ENCODE measurements around the gene SLC6A8.
"Not testable (repeated sequence)": the region's sequence is repeated elsewhere in the genome, so short reads cannot be mapped to it uniquely, and the experiment has no call there.

Gene SLC6A8

DNA sequence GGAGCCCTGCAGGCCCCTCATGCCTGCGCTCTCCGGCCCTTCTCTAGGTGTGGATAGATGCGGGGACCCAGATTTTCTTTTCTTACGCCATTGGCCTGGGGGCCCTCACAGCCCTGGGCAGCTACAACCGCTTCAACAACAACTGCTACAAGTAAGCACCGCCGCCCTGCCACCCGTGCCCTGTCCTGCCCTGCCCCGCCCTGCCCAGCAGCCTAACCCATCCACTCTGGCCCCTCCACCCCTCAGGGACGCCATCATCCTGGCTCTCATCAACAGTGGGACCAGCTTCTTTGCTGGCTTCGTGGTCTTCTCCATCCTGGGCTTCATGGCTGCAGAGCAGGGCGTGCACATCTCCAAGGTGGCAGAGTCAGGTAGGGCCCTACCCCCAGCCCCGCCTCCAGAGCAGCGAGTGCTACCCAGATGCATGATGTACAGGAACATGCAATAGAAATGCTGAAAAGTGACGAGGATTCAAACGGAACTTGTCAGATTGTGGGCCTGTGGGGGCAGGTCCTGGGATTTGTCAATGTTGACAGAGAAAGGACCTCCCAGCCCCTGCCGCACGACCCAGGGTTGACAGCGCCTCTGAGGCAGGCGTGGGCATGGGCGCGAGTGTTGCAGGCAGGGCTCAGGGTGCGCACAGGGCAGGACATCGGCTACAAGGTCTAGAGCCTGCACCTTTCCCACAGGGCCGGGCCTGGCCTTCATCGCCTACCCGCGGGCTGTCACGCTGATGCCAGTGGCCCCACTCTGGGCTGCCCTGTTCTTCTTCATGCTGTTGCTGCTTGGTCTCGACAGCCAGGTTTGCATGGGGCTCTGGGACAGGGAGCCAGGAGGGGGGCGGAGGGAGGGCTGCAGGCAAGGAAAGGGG lies 5.7 kb downstream of the SLC6A8 start:
- no peak for DNase-seq (ENCODE audit: low spot score)

DNA sequence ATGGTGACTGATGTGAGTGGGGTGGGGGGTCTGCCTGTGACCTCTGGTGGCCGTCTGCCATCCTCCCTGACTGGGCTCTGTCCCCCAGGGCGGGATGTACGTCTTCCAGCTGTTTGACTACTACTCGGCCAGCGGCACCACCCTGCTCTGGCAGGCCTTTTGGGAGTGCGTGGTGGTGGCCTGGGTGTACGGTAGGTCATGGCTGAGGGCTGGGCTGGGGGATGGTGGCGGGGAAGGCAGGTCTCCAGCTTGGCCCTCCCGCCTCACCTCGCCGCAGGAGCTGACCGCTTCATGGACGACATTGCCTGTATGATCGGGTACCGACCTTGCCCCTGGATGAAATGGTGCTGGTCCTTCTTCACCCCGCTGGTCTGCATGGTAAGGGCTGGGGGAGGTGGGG lies 6.5 kb downstream of the SLC6A8 start:
- DNase-seq (ENCODE audit: low spot score), result not testable (repeated sequence)

DNA sequence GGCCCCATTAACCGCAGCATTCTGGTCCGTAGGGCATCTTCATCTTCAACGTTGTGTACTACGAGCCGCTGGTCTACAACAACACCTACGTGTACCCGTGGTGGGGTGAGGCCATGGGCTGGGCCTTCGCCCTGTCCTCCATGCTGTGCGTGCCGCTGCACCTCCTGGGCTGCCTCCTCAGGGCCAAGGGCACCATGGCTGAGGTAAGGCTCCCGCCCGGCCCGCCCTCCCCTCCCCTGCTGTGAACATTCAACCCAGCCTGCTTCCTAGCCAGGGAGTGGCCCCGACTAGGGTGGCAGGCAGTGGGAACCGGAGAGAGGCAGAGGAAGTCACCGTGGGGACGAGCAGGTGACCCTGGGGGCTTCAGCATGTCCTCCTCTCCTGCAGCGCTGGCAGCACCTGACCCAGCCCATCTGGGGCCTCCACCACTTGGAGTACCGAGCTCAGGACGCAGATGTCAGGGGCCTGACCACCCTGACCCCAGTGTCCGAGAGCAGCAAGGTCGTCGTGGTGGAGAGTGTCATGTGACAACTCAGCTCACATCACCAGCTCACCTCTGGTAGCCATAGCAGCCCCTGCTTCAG lies 7.1 kb downstream of the SLC6A8 start:
- no peak for DNase-seq (ENCODE audit: low spot score)

DNA sequence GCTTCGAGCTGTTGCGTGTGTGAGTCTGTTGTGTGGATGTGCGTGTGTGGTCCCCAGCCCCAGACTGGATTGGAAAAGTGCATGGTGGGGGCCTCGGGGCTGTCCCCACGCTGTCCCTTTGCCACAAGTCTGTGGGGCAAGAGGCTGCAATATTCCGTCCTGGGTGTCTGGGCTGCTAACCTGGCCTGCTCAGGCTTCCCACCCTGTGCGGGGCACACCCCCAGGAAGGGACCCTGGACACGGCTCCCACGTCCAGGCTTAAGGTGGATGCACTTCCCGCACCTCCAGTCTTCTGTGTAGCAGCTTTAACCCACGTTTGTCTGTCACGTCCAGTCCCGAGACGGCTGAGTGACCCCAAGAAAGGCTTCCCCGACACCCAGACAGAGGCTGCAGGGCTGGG lies 8.4 kb downstream of the SLC6A8 start:
- no peak for DNase-seq (ENCODE audit: low spot score)

DNA sequence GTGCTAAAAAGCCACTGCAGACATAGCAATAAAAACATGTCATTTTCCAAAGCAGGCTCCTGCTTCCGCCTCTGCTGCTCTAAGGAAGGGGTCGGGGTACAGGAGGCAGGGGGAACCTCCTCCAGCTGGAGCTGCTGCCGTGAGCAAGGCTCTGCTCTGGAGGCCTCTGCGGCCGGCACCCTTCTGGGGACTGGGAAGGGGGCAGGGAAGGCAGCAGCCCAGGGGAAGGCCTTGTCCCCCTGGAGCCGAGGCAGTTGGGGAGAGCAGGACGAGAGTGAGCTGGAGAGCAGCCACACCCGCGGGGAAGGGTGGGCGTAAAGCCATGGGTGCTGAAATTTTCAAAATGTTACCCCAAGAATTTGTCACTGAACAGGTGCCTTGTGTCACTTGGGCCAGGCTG lies 8.8 kb downstream of the SLC6A8 start:
- not testable (repeated sequence) for DNase-seq (ENCODE audit: low spot score)

DNA sequence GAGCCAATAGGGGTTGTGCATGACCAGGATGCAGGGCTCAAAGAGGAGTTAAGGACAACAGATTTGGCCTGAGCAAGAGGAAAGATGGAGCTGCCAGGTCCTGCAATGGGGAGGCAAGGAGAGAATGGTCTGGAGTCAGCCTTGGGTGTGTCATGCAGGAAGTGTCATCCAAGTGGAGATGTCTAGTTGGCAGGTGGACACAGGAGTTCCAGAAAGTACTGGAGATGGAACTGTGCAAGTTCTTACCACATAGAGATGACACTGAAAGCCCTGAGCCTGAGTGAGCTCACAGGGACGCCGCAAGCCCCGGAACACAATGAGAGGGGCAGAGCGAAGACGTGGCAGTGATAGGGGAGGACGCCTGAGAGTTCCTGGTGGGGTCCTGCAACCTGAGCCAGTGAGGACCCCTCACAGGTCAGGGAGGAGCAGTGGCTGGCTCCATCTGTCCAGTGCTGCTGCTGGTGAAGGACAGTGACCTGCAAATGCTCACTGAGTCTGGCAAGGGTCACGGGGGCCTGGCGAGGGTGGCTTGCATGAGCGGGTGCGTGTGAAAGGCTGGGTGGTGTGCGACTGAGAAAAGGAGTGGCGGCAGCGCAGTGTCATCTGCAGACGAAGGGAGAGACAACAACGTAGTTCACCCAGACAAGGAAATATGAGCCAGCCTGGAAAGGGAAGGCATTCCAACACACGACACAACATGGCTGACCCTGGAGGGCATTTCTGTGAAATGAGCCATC lies 9.4 kb downstream of the SLC6A8 start:
- not testable (repeated sequence) for DNase-seq (ENCODE audit: low spot score)

DNA sequence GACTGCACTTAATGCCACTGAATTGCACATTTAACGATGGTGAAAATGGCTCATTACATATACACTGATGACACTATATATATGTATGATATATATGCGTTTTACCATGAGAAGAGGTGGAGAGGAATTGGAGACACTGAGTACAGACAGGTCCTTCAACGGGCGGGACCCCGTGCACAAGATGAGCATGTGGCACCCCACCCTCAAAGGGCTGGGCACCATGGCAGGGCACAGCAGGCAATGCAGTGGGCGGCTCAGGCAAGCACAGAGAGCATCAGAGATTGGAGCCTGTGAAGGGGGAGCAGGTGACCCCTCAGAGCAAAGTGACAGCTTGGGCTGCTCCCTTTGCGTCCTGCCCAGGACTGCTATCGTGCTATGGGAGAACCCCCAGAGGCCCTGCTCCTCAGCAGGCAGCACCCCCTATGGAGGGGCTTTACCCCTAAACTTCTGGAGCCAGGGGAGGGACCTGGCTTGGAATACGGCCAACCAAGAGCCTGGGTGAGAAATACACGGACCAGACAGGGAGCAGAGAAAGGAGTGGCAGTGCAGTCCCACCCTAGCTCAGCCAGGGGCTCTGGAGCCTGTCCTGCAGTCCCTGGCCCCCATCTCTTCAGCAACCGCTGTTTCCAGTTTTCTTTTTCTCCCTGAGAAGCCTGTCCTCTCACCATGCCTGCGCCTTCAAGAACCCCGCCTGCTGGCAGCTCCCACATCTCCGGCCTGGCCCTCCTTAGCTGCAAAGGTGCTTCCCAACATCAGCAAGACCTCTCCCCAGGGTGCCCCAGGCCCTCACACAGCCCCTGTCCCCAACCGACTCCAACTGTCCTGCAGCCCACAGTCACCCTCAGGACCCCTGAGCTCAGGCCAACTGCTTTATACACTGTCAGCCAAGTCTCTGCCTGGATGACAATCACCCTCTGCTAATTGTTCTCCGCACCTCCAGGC lies 10.5 kb downstream of the SLC6A8 start:
- DNase-seq (ENCODE audit: low spot score), result no peak

DNA sequence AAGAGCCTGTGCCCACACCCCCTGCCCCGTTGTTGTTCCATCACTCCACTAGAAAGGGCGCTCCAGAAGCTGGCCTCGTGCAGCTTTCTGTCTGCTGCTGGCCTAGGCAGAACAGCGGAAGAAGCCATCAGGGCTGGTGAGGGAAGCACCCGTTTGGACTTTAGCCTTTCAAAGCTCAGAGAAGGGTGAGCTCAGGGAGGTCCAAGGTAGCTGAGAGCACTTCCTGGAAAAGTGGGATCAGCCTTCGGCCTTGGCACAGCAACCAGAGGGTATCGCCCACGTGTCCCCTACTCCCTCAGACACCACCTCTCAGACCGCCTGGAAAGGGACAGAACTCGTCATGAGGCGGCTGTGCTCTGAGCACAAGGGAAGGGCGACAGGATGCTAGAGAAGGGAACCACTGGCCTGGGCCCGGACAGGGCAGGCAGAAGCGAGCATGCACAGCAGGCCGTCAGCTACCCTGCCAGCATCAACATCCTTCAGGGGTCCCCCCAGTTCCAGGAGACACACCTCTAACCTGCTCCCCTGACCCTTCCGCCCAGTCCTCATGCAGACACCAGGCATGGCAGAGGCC lies 11.6 kb downstream of the SLC6A8 start:
- DNase-seq (ENCODE audit: low spot score), result not testable (repeated sequence)

DNA sequence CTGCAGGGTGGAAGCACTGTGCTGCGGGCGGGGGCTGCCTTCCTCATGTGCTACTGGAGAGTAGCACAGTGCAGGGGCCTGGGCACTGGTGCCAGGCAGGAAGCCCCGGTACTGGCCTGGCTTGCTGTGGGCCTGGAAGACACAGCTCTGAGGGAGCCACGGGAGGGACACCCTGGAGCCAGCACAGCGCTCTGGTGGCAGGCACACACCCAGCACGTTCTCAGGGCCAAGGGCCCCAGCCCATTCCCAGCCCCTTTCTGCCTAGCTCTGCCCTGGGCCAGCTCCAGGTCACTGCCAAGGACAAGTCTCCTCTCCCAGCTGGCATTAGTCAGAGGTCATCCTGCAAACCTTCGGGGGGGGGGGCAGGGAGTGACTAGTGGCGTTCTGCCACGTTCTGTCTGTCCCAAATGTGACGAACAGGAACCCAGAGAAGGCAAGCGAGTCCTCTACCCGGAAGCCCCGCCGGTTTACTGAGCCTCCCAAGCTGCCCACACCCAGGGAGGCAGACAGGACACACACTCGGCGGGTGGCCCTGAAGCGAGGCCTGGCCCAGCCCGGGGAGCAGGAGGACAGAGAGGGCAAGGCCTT lies 12.2 kb downstream of the SLC6A8 start:
- not testable (repeated sequence) for DNase-seq (ENCODE audit: low spot score)

DNA sequence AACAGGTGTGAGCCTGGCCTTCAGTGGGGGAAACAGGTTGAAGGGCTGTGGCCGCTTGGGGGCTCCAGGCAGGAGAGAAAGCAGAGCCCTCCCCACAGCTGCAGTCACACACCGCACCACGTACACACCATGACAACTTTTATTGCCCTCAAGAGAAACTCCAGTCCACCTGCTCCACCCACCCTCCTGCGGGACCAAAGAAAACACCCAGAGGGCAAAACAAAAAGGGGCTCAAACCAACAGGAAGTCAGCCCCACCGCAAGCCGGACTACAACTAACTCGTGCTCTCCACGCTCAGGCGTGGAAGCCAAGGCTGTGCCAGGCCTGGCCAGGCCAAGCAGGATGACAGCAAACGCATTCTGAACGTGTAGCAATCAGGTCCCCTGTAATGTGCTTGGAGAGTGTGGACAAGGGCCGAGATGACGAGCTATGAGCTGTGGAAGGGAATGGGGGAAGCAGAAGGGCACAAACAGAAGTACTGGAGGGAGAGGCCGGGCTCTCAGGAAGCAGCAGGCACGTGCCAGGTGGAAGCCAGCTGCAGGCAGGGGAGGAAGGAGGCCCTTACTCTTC lies 12.7 kb downstream of the SLC6A8 start:
- no peak for DNase-seq (ENCODE audit: low spot score)

DNA sequence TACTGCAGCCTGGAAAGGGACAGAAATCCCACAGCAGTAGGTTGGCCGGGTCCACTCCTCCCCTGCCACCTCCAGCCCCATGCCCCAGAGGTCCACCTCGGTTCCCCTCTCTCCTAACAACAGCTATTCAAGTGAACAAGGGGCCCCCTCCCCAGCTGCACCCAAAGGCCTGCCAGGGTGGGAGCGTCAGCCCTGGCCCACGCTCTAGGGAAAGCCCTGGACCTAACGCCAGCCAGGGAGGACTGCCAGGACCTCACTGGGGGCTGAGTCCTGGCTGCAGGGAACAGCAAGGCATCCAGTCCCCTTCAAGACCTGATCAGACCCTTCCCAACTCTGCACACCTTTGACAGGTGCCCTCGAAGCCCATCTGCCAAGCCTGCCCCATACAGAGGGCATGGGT lies 13.2 kb downstream of the SLC6A8 start:
- DNase-seq (ENCODE audit: low spot score), result no peak

DNA sequence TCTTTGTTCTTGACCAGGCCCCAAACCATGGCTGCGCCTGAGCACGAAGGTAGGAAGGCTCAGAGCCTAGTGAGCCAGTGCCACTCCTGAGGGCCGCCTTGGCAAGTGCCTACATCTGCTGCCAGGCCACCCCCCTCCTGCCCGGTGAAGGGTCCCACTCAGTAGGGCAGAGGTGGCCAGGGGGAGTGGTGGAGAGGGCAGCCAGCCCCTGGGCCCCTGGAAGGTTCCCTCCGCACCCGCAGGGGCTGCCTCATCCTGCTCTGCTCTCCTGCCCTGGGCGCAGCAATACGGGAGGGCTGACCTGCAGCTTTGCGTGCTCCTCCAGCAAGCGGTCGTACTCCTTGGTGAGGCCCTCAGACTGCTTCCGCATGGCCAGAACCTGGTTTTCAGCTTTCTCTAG lies 14.0 kb downstream of the SLC6A8 start:
- no peak for DNase-seq (ENCODE audit: low spot score)

DNA sequence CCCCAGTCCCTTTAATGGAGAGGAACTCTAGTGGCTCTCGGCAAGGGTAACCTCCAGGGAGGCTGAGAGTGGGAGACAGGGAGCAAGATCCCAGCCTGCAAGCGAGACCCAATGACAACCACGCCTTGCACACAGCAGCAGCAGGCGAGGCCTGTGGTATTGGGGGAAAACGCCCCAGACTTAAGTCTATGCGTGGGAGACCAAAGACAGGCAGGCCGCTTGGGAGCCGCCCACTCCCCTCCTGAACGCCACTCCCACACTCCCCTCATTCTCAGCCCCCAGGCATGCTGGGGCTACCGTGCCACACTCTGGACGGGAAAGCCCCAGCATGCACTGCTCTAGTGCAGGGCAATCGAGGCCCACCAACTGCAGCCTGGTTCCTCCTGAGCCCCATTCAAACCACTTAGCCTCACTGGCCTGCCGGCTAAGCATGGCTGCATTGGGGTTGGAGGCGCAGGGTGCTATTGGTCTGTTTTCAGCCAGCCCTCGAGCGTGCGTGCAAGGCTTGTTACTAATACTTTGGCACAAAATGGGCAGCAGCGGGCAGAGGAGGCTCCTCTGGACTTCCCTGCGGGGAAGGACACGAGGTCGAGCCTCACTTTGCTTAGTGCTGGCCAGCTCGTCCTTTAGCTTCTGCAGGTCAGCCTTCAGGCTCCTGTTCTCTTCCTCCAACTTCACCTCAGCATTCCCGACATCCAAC lies 14.8 kb downstream of the SLC6A8 start:
- no peak for DNase-seq (ENCODE audit: low spot score)

DNA sequence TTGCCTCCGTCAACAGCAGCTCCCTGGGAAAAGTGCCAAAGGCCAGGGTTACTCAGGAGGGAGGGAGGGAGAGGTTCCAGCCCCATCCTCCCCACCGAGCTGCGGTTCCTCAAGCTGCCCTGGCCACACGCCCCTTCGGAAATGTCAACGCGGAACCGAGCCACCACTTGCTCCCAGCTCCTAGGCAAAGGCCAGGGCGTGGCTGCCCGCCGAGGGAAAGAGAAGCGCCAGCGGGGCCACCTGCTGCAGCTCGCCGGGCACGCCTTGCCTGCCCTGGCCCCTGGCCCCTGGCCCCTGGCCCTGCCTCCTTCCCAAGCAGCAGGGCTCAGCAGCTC lies 15.3 kb downstream of the SLC6A8 start:
- no peak for DNase-seq (ENCODE audit: low spot score)

DNA sequence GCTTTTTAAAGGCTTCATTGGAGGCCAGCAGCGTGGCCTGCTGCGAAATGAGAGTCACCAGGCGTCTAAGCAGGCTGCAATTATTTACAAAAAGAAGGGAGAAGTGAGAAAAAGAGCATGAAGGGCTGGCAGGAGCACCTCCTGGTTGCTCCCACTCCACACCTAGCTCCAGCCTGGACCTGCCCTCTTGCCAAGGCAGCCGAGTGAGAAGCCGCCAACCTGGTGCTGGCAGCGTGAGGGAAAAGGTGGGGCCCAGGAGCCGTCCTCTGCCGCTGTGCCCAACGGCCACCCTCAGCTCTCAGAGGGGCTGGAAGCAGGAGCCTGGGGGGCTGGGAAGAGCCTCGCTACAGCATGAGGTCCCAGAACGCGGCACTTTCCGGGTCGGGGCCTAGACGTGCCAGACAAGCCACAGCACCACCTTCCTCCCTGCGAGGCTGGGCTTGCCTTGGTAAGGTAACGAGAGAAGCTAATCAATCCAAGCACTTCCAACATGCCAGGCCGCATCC lies 16.3 kb downstream of the SLC6A8 start:
- DNase-seq (ENCODE audit: low spot score), result no peak

DNA sequence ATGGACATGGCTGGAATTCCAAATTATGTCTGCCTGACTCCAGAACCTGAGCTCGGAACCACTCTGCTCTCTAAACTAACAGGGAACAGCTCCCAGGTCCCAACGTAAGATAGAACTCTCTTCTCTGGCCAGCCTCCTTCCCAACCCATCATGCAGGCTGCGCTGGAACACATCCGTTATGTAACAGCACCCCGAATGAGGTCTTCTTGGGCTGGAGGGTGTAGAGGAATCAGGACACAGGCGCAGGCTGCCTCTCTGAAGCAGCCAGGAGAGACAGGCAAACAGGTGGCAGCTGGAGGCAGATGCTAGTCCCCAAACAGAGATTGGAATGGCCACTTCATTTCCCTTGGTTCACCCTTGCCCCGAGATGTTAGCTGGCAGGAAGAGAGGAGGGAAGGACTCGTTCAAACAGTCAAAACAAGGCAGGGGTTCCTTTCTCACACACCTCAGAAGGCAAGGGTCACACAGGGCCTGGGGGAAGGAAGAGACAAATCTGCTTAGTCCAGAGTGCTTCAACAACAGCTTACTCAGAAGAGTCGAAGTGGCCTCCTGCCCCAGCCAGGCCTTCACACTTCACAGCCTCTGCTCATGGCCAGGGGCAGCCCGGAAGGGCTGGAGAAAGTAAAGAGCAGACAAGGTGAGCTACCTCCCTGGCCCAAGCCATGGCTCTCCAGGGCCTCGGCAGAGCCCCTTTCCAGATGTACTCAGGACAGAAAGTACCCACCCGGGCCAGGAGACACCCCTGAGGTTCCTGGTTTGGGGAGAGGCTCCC lies 17.1 kb downstream of the SLC6A8 start:
- not testable (repeated sequence) for DNase-seq (ENCODE audit: low spot score)

DNA sequence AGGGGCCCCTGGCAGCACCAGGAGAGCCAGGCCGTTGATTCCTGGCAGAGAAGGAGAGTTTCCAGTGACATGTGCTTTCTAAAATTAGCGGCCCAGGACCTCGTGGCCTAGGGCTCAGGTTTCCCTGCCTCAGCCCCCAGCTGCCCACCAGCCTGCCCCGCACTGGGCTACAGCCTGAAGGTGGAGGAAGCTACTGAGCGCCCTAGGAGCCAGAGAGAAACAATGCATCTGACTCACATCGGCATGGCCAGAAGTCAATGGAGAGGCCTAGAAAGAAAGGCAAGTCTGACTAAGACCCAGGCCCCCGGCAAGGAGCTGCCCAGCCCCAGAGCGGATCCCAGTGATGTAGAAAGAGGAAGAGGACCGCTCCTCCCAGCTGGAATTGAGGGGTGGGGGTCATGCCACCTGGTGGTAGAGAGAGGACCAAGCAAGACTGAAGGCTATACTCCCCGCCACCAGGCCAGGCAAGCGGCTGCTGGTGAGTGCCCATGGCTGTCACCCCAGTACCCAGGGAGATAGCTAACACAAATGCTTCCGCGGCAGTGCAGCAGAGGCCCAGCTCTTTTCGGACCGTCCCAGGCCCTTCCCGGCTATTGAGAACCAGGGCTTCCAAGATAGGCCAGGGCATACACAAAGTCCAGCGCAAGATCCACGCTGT lies 17.8 kb downstream of the SLC6A8 start:
- not testable (repeated sequence) for DNase-seq (ENCODE audit: low spot score)

DNA sequence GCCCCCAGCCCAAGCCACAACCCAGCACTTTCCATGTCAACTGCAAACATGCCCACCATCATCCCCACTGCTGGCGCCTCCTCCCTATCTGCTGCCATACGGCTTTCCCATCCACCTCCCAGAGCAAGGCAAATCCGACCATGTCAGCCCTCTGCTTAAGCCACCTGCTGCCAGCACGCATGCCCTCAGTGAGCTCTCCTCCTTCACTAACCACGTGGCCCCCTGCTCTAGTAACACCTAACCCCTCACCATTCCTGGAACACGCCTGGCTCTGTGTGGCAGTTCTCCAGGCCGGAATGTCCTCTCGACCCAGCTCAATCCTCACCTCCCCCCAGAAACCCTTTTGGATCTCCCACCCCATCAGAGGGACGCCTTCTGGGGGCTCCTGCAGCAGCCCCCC lies 19.1 kb downstream of the SLC6A8 start:
- DNase-seq (ENCODE audit: low spot score), result no peak

DNA sequence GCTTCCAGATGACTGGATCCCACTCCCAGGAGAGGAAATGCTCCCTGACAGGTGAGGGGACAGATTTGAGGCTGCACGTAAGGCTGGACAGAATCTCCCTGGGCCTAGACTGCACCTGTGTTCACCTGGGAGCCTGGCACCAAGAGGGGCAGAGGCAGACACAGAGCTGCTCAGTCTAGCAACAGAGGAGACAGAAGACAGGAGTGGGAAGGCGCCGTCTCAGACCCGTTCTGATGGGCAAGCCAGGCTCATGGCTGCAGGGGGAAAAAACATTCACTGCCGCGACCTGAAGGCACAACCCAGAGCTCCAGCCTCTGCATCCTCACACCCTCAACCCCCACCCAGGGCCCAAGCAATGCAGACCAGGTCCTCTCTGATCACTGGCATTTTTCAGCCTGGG lies 19.7 kb downstream of the SLC6A8 start:
- DNase-seq (ENCODE audit: low spot score), result no peak
